NCI-H2171 treated with DMSO at 0.1 percent for 48 hours (cell line): ENCODE data around the gene ZNF384.

Experiments
- DNase-seq: peaks from one replicate; lab custom pipeline; 2025; lab: John Stamatoyannopoulos, UW

The ZNF384 gene

GRCh38 chr12:6699259-6699988 is 10.2 kb upstream of the ZNF384 start:
- DNase-seq, result peak; percentile 84

GRCh38 chr12:6698352-6699046 is 9.3 kb upstream of the ZNF384 start:
- DNase-seq, result no peak

DNA sequence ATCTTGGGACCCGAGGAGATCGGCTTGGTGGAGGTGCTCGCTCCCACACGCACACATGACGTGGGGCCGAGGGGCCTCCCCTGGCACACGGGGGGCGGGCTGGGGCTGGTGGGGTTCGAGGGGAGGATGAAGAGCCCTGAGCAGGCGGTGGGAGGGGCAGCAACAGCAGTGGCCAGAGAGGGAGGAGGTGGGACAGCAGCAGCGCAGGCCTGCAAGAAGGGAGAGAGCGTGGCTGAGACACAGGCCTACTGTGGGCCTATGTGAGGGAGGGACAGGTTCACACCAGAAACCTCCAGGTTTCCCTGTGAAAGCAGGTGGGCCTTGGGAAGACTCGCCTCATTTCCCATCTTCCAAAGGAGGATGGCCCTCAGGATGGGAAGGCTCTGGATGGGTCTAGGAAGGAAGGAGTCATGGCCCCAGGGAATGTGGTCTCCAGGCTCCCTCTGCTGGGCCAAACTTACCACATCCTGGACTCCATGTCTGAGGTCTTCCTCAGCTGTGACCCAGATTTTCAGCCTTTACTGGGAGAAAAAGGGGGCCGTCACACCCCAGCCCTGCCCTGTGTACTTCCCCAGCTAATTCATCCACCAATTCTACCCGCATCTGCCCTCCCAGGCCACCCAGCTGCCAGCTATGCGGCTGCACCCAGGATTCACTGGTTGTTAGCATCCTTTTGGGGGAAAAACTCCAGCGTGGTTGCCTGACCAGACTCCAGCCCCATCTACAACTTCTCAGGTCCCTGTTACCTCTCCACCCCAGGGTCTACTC is 8.6 kb upstream of the ZNF384 start:
- DNase-seq, result peak; percentile 87

DNA sequence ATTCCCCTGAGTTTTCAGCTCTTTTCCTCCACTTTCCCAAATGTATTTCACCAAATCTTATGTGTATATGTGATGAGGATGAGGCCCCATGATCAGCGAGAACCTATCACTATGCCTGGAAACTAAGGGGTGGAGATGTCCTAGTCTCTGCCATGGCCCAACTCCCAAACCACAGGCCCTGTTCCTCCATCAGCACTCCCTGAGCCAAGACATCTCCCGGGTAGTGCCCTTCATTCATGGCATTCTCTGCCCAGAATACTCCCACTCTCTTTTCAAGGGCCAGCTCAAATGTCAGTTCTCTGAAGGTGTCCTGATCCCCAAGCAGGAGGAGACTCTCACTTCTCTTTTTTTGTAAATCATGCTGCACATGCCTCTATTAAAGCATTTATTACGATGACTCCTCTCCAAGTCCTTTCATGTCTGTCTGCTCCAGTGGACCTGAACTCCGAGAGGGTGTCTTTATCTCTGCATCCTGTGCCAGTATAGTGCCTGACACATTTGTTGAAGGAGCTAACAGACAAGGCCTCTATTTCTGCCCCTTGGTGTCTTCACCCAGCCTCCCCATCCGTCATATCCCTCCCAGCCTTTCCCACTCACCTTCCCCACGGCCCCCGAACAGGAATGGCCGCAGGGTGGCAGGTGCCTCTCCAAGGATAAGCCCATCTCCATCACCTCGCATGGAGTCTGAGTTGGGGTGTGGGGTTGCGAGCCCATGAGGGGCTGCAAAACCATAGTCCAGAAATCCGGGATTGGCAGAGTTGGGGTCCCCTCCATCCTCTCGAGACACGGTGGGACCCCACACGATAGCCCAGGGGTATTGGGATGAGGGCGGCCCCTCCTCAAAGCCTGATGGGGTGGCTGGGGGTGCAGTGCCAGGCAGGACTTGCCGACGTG is 7.8 kb upstream of the ZNF384 start:
- DNase-seq, result no peak

DNA sequence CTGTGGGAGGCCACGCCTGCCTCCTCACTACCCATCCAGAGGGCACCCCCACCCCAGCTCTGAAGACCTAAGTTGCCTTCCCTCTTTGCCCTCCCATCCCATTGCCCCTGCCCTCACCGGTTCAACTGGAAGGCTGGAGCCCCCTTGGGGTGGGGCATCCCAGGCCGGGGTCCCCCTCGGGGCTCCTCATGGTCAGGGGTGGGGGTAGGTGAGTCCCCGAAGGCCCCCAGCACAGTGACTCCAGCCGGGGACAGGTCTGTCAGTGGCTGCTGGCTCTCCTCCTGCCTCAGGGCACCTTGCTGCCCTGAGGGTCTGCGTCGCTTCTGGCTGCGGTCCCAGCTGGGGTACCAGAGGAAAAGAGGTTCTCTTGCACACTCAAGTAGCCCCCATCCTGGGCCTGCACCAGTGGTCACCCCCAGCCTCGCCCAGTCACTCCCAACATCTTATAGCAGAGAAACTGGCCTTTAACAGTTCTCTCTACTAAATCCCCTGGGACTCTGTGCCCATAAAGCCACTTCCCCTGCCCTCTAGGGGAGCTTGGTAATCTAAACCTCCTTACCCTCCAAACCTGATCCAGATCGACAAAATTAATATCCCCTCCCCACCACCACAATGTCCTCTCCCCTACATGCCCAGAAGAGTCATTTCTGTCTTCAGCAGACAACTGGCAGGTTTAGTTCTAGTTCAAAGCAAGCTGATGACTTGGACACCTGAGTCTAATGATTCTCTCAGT is 6.3 kb upstream of the ZNF384 start:
- DNase-seq, result peak; percentile 58

GRCh38 chr12:6694701-6695100 is 5.5 kb upstream of the ZNF384 start:
- no peak for DNase-seq

DNA sequence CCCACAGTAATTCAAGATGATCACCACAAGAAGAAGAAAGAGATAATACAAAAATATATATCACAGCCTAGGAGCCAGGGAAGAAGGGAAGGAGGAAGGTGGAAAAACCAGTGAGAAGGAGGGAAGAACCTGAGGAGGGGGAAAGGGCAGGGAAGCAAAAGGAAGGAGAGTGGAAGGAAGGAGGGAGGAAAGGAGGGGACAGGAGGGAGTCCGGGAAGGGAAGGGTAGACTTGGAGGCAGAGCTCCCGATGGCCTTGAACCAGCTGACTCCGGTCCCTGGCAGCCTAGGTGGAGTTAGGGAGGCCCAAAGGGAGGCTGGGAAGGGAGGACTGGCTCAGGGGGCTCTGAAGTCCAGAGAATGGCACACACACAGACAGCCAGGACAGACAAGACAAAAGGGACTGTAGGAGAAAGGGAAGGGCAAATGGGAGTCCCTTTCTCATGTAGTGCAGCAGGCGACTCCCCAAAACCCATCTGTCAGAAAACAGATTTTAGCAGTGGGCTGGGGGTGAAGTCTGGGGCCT is 4.7 kb upstream of the ZNF384 start:
- DNase-seq, result no peak

- no peak for DNase-seq
These were observed 3.7 kb upstream of the ZNF384 start for GRCh38 chr12:6692888-6693287.

DNA sequence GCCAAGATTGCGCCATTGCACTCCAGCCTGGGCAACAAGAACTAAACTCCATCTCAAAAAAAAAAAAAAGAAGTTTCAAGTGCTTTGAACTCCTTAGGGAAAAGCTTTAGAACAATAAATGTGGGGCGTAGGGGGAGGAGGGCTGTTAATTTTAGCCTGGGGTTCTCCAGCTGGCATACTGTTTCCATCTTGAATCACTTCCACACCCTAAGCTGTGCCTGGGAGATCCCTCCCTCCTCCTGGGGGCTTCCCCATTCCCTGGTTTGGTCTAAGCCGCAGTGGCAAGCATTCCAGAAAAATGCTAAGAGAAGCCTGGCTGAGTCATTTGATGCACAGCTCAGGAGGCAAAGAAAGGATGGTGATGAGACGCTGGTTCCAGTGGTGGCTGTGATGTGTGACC is 2.3 kb upstream of the ZNF384 start:
- peak; percentile 79 for DNase-seq

GRCh38 chr12:6688543-6688998 is 604 bp downstream of the ZNF384 start:
- DNase-seq, result no peak

GRCh38 chr12:6685814-6686213 is 3.4 kb downstream of the ZNF384 start:
- DNase-seq, result no peak

- DNase-seq, result peak; percentile 88
These were observed 4.6 kb downstream of the ZNF384 start for GRCh38 chr12:6684609-6685008.

DNA sequence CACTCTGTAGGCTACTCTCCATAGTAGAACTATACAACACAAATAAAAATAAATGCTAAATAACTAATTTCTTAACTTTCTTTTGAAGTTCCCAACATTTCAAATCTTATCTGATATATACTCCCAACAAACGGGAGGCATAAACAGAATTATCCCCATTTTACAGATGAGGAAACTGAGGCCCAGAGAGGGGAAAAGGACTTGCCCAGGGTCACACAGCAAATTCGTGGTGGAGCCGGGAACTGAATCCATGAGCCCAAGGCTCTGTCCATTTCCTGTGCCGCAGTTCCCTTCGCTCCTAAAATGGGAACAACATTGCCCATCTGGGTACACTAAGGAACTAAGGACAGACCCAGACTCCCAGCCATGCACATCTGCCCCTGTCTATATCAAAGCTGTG is 12.2 kb downstream of the ZNF384 start:
- no peak for DNase-seq

GRCh38 chr12:6672143-6672542 is 17.0 kb downstream of the ZNF384 start:
- no peak for DNase-seq

GRCh38 chr12:6667559-6668210 is 21.5 kb downstream of the ZNF384 start:
- peak; percentile 82 for DNase-seq

DNA sequence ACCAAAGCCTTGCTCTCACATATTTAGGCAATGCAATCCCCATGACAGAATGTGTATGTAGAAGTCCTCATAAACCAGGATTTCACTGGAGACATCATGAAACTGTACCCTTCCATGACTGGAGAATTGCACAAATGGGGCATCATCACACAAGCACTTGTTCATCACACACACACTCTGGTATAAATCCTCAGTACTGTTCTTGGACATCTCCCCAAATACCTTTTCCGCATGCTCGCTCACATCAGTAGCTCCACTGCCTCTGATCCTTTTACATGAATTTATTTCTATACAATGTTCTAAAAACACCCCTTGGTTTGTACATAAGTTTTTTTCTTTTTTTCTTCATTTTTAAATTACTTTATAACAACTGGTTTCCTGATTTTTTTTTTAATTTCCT is 23.0 kb downstream of the ZNF384 start:
- no peak for DNase-seq

DNA sequence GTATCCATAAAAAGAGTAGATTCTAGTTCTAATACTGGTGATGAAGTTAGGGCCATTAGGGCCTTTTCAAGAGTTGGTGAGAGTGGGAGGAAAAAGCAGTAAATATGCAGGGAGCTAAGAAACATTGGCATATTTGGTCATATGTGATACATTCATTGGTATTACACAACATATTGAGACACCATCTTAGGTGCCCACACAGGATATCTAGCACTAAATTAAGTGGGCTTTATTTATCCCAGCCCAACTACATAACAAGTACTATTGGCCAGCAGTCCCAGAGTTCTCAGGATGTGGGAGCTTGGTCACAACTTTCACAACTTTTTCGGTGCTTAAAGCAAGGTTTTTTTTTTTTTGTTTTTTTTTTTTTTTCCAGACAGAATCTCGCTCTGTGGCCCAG is 24.3 kb downstream of the ZNF384 start:
- DNase-seq, result no peak

- DNase-seq, result peak; percentile 100
These were observed 26.1 kb downstream of the ZNF384 start, which contains the start of gene ING4 for GRCh38 chr12:6662906-6663742. Gene ING4 (minus strand): TSS chr12:6663119. CDS start chr12:6663101, 18 bp downstream.

GRCh38 chr12:6662602-6662905 is 26.6 kb downstream of the ZNF384 start:
- DNase-seq, result no peak
